ENCODE measurements around the gene OSGIN1.

GRCh38 chr16:83934684-83934977 is 18.4 kb upstream of the OSGIN1 start:
- TF ChIP-seq CTCF (IDR thresholded peaks at IDR 0.05; ENCODE audit: low read depth, low read length) (no peak), EZH2phosphoT487 (IDR thresholded peaks at IDR 0.05; ENCODE audit: low read depth) (no peak)
